Measurements from ENCODE around the gene DLGAP4.

The DLGAP4 gene

GRCh38 chr20:36274181-36274841, 31.8 kb upstream of the DLGAP4 start:
- DNase-seq: no peak

- DNase-seq: no peak
Observed at GRCh38 chr20:36275011-36275410, 31.1 kb upstream of the DLGAP4 start.

GRCh38 chr20:36275441-36276189, 30.5 kb upstream of the DLGAP4 start:
- no peak for DNase-seq

GRCh38 chr20:36277546-36277945, 28.6 kb upstream of the DLGAP4 start:
- no peak for DNase-seq

DNA sequence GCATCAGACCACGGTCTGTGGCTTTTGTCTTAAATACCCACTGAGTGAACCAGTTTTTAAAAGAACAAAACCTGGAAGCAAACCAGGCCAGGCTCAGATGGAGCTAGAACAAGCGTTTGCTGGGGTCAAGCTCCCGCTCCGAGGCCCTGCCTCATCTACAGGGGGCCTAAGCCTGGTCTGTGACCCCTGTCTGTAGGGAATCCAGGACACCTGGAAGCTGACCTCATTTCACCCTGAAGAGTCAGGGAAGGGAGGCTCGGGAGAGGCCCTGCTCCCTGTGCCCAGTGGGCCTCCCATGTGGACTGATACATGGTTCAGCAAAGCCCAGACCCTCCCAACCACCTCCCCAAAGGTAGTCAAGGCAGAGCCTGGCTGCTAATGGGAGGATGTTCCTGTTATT, 26.8 kb upstream of the DLGAP4 start:
- DNase-seq: no peak

GRCh38 chr20:36279776-36280175, 26.4 kb upstream of the DLGAP4 start:
- no peak for DNase-seq

- no peak for DNase-seq
Observed at GRCh38 chr20:36281785-36282380, 24.3 kb upstream of the DLGAP4 start.

GRCh38 chr20:36284751-36285150, 21.4 kb upstream of the DLGAP4 start:
- DNase-seq: no peak

- no peak for DNase-seq
Observed at GRCh38 chr20:36285746-36286447, 20.2 kb upstream of the DLGAP4 start.

DNA sequence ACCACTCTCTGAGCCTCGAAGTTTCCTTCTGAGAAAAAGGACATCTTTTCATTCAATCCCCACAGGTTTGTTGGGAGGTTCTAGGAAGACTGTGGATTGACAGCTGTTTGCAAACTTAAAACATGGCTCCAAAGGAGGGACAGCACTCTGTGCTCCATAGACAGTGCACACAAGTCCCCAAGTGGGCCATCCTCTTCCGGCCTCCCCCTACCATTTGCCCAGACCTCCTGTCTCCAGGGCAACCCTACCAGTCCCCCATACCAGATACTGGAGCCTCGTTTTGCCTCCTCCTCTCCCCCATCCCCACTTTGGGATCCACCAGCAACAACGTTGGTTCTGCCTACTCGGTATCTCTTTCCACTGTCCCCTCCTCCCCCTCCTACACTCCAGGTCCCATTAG, 8.5 kb upstream of the DLGAP4 start:
- no peak for DNase-seq

- no peak for DNase-seq
Observed at GRCh38 chr20:36298061-36298460, 8.1 kb upstream of the DLGAP4 start.

DNA sequence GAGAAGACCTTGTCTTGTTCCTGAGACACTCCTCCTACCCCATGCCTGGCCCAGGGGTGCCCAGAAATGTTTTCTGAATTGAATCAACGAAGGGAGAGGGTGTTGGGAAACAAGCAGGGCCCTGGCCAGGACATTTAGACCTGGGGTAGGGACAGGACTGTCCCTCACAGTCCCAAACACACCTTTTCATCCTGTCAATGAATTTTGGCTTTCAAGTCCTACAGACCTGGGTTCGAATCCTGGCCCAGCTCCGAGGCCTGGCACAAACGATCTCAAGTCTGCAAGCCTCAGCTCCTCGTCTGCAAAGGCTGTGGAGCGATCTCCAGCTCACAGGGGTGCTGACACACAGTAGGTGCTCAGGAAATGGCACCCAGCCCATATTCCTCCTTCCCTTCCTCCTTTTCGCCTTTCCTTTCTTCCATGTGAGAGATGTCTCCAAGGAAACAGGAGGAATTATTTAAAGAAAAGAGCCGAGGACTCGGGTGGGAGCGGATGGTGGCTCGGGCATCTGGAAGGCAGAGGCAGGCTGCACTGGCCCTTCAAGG, 7.3 kb upstream of the DLGAP4 start:
- DNase-seq: no peak

GRCh38 chr20:36299459-36299858, 6.7 kb upstream of the DLGAP4 start:
- no peak for DNase-seq

GRCh38 chr20:36301359-36302119, 4.6 kb upstream of the DLGAP4 start:
- DNase-seq: no peak

DNA sequence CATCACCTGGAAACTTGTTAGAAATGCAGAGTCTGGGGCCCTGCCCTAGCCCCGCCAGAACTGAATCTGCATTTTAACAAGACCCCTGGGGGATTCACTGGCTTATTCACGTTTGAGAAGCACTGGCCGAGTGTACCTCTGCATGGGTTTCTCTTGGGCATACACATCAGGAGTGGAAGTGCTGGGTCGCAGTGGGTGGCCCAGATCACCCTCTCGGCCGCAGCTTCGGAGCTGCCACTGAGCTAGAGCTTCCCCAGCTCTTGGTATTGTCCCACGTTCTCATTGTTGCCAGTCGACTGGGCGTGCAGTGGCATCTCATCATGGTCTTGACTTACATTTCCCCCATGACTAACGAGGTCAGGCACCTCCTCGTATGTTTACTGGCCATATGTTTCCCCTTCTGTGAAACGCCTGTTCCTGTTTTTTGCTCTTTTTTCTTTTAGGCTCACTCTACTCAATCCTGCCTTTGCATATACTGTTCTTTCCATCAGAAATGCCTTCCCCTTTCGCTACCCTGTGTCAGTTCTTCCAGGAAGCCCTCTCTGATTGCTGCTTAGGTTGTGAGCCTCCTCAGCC, 3.0 kb upstream of the DLGAP4 start:
- DNase-seq: no peak

- no peak for DNase-seq
Observed at GRCh38 chr20:36303831-36304230, 2.3 kb upstream of the DLGAP4 start.

GRCh38 chr20:36304786-36305495, 1.2 kb upstream of the DLGAP4 start:
- no peak for DNase-seq

DNA sequence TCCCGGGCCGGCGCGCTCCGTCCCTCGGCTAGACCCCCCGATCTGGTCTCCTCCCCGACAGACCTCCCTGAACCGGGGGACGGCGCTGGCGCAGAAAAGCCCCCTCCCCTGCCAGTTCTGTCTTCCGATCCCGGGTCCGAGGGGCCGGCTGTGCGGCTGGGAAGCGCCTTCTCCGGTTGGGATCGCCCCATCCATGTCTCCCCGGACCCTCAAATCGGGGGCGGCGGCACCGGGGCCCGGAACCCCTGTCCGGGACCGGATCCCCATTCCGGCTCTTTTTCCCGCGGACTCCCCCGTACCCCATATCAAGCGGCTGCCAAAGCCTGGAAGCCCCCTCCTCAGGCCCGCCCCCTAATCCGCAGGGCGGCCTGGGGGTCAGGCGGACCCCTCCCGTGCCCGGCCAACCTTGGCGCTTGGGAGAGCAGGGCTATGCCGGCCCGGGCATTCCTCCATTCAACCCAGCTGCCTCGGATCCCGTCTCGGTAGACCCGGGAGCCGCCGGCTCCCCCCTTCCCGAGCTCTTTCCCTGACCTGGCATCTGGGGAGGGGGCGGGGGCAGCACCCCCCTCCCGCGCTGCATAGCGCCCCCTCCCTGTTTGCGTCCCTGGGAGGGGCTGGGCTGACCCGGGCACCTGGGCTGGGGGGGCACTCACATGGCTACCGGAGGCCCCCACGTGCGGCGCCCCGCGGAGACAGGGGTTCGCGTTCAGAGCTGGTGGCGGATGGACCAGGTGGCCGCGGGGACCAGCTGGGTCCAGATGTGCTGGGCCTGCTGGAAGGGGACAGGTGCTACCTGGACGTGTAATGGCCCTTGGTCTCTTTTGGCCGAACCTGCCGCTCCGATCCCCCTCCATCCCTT, 643 bp downstream of the DLGAP4 start:
- DNase-seq: no peak

DNA sequence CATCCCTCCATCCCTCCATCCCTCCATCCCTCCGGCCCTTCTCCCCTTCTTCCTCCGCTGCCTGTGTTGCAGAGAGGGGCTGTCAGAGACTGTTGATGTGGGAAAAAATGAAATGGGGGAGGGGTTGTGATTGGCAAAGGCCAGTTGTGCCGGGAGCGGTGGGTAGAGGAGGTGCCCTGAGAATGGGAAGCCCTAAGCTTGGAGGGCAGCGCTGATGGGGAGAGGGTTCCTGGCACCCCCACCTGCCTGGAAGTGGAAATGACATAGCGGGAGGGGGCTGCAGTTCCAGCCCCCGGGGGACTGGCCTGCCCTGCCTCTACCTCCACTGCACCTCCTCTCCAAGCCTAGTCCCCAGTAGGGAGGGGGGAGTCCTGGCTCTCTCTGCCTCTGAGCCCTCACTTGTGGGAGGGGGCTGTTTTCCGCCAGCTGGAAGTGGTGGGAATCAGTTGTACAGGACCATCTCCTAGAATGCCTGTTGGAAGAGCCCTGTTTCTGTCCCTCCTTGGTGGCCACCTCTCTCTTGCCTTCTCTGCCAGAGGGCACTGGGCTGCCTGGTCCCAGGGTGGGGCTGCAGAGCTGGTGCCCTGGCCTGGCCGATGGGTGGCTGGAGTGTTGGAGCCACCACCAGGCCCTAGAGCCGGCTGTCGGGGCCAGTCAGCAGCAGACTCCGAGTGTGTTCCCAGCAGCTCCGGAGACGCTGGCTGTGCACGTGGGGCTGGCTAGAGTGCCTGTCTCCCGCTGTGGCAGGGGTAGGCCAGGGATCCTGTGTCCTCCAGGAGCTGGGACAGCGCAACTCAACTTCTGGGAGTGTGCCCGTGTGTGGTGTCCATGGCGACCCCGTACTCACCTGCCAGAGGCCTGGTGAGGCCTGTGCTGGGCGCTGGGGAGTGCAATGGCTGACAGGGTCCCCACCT, 1.5 kb downstream of the DLGAP4 start:
- DNase-seq: peak in 1 of 14 donors; percentile 8

Data from C1 segment of cervical spinal cord (tissue), 14 donors.